Epithelial cell of alveolus of lung (primary cell): Measurements from ENCODE around the gene LTB. TPM values are rescaled to one million over a fixed set of nuclear protein-coding genes. Genes with fewer than 3 reads are reported as not detected.

Source experiments
- total RNA-seq: library from RNA; depleted of rRNA; stranded (reverse); fragments of >200 nt; gene quantifications from 2 replicates; pipeline ENCODE4 v1.2.1, GENCODE V29; 2015

Gene LTB
- 0.91 TPM in 1 of 2 replicates, not detected in the other for total RNA-seq

GRCh38 chr6:31582230-31582643, at the start of gene LTB:
TSS of gene LTB (minus strand) at chr6:31582424. CDS start at chr6:31582417, 7 bp downstream.

DNA sequence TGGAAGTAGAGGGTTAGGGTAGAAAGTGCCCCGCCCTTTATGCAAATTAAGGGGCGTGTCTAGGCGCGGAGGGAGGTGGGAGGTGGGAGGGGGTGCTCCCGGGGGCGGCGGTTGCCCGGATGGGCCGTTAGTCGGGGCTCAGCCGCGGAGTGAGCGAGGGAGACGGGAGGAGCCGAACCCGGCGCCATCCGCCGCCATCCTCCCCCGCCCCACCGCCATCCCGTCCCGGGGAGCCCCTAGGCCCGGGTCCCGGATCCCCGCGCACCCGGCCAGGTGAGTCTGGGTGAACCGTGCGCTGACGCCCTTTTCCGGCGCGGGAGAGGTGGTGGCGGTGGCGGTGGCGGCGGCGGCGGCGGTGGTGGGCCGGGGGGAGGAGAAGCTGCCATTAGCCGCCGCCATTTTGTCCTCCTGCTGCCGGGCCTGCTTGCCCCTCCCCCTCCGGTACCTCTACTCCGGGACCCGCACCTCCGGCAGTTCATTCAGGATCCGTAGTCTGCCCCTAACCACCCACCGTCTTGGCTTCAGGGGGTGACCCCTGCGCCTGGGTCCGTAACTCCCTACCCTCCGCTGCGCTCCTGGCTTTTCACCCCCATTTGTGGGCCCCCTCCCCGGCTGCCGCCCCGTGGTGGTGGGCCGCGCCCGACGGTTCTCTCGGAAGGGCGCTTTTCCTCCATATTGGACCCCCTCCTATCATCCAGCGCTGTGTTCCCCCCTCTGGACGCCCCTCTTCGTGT, 38.5 kb upstream of the LTB start, which contains the start of gene PRRC2A:
TSS of gene PRRC2A (plus strand) at position 130 of the 734 bp plus-strand sequence. CDS start 2,075 bp downstream, outside the sequence.

DNA sequence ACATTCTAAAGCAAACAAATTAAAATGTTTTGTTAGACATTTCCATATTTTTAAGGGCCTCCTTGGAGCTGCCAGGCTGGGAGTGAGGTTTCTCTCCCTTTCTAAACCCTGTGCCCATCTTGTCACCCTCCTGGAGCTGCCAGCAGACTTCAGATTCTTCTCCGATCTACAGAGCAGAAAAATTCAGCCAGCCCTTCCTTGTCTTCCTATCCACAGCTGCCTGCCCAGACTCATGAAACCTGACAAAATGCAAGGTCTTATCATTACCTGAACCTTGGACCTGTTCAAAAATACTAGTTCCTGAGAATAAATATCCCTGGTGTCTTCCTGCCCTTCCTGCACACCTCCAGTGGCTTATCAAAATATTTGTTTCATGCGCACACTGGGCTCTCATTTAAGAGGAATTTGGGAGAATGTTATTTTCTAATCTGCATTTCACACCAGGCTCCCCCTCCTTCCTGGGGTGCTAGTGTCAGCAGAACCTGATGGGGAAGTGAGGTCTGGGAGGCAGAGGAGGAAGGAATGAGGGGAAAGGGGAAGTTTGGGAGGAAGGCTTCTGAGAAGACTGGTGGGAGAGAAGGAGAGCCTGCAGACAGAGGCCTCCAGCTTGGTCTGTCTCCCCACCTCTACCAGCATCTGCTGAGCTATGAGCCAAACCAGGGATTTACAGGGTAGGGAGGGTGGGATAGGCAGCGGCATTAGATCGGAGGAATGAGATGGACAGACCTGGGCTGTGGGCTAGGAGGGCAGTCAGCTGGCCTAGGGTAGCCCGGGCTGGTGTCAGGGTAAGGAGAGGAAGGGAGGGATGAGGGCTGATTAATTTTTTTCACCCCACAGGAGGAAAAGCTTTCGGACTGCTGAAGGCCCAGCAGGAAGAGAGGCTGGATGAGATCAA, 32.7 kb upstream of the LTB start, which contains the start of gene AIF1:
TSS of gene AIF1 (plus strand) at position 551 of the 895 bp plus-strand sequence. CDS start at position 647, 96 bp downstream.

GRCh38 chr6:31586008-31586407, 3.8 kb upstream of the LTB start, which contains the start of gene LST1:
TSS of gene LST1 (plus strand) at chr6:31586277. CDS start at chr6:31587300, 1,023 bp downstream.

DNA sequence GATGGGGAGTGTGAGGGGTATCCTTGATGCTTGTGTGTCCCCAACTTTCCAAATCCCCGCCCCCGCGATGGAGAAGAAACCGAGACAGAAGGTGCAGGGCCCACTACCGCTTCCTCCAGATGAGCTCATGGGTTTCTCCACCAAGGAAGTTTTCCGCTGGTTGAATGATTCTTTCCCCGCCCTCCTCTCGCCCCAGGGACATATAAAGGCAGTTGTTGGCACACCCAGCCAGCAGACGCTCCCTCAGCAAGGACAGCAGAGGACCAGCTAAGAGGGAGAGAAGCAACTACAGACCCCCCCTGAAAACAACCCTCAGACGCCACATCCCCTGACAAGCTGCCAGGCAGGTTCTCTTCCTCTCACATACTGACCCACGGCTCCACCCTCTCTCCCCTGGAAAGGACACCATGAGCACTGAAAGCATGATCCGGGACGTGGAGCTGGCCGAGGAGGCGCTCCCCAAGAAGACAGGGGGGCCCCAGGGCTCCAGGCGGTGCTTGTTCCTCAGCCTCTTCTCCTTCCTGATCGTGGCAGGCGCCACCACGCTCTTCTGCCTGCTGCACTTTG, 6.8 kb downstream of the LTB start, which contains the start of gene TNF:
TSS of gene TNF (plus strand) at position 231 of the 567 bp plus-strand sequence. CDS start at position 408, 177 bp downstream.

DNA sequence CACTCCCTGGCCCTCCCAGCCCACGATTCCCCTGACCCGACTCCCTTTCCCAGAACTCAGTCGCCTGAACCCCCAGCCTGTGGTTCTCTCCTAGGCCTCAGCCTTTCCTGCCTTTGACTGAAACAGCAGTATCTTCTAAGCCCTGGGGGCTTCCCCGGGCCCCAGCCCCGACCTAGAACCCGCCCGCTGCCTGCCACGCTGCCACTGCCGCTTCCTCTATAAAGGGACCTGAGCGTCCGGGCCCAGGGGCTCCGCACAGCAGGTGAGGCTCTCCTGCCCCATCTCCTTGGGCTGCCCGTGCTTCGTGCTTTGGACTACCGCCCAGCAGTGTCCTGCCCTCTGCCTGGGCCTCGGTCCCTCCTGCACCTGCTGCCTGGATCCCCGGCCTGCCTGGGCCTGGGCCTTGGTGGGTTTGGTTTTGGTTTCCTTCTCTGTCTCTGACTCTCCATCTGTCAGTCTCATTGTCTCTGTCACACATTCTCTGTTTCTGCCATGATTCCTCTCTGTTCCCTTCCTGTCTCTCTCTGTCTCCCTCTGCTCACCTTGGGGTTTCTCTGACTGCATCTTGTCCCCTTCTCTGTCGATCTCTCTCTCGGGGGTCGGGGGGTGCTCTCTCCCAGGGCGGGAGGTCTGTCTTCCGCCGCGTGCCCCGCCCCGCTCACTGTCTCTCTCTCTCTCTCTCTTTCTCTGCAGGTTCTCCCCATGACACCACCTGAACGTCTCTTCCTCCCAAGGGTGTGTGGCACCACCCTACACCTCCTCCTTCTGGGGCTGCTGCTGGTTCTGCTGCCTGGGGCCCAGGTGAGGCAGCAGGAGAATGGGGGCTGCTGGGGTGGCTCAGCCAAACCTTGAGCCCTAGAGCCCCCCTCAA, 9.9 kb downstream of the LTB start, which contains the start of gene LTA:
TSS of gene LTA (plus strand) at position 249 of the 871 bp plus-strand sequence. CDS start at position 703, 454 bp downstream.

GRCh38 chr6:31546958-31547726, 35.1 kb downstream of the LTB start, which contains the start of gene NFKBIL1:
TSS of gene NFKBIL1 (plus strand) at chr6:31547608. CDS start at chr6:31547695, 87 bp downstream.

GRCh38 chr6:31546339-31546957, 35.8 kb downstream of the LTB start, which contains the start of gene ATP6V1G2:
TSS of gene ATP6V1G2 (minus strand) at chr6:31546608. CDS start at chr6:31546559, 49 bp downstream.

DNA sequence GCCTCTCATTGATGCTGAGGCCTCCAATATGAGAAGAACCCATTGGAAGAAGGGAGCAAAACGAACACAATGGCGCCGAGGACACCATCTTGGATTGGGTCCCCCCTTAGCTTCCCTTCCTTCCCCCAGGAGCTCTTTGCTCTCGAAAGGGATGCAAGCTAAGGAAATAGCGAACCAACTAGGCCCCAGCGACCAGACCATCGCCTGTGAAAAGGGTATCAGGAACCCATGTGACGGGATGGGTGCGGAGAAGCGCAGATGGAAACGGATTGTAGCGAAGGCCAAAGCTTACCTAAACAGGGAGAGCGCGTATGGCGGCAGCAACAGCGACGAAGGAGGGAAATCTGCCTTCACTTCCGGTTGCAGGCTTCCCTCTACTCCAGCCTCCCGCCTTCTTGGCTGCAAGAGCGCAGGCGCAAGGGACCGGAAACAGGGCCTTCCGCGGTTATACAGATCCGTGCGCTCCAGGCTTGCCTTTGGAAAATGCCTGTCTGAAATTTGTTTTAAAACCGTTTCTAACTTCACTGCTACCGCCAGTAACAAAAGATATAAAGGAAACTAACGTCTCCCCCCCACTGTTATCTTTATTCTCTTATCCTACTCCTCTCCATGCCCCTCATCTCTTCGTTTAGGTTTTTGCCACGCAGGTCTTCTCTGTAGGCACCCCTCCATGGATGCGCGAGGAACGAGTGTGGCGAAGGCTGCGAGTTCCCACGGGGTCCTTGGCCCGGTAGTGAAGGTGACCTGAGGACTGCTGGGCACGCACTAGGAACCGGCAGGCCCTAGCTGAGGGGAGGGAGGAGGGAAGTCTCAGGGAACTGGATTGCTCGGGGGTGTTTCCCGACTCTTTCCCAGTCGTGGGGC, 40.3 kb downstream of the LTB start, which contains the start of gene DDX39B:
TSS of gene DDX39B (minus strand) at position 346 of the 864 bp plus-strand sequence. CDS start 1,471 bp downstream, outside the sequence.

Other genes with a start within 250 kb of the LTB start
- gene HLA-B, start 225.2 kb downstream of the LTB start, total RNA-seq: 289 and 417 TPM in 2 replicates
- 13.7 and 29.2 TPM in 2 replicates for gene MICA, start 178.8 kb downstream of the LTB start, total RNA-seq
- gene MICB, start 84.3 kb downstream of the LTB start, total RNA-seq: 1.8 and 23.1 TPM in 2 replicates
- gene MCCD1, start 53.5 kb downstream of the LTB start, total RNA-seq: not detected in 2 replicates
- 517 and 600 TPM in 2 replicates for gene DDX39B, start 40.4 kb downstream of the LTB start, total RNA-seq
- 4.1 and 5.9 TPM in 2 replicates for gene ATP6V1G2, start 35.8 kb downstream of the LTB start, total RNA-seq
- gene NFKBIL1, start 34.8 kb downstream of the LTB start, total RNA-seq: 17.8 and 24.4 TPM in 2 replicates
- gene LTA, start 10.1 kb downstream of the LTB start, total RNA-seq: not detected in 2 replicates
- not detected in 2 replicates for gene TNF, start 6.9 kb downstream of the LTB start, total RNA-seq
- gene LST1, start 3.9 kb upstream of the LTB start, total RNA-seq: 0.08 TPM in 1 of 2 replicates, not detected in the other
- gene NCR3, start 10.6 kb upstream of the LTB start, total RNA-seq: not detected in 2 replicates
- gene AIF1, start 32.8 kb upstream of the LTB start, total RNA-seq: not detected in 2 replicates
- 80.5 and 92.3 TPM in 2 replicates for gene PRRC2A, start 38.3 kb upstream of the LTB start, total RNA-seq
- 217 and 269 TPM in 2 replicates for gene BAG6, start 70.2 kb upstream of the LTB start, total RNA-seq
- 1.8 and 3.0 TPM in 2 replicates for gene APOM, start 73.5 kb upstream of the LTB start, total RNA-seq
- gene C6orf47, start 78.4 kb upstream of the LTB start, total RNA-seq: 16.0 and 18.2 TPM in 2 replicates
- 20.8 and 34.9 TPM in 2 replicates for gene GPANK1, start 82.6 kb upstream of the LTB start, total RNA-seq
- 297 and 307 TPM in 2 replicates for gene CSNK2B, start 83.7 kb upstream of the LTB start, total RNA-seq
- 0.91 and 2.1 TPM in 2 replicates for gene LY6G5B, start 87.6 kb upstream of the LTB start, total RNA-seq
- gene LY6G5C, start 98.6 kb upstream of the LTB start, total RNA-seq: 0.64 and 1.4 TPM in 2 replicates
- gene ABHD16A, start 120.9 kb upstream of the LTB start, total RNA-seq: 28.1 and 28.7 TPM in 2 replicates
- not detected in 2 replicates for gene LY6G6F, start 124.4 kb upstream of the LTB start, total RNA-seq
- gene LY6G6D, start 132.9 kb upstream of the LTB start, total RNA-seq: not detected in 2 replicates
- gene LY6G6C, start 139.3 kb upstream of the LTB start, total RNA-seq: not detected in 2 replicates
- not detected in 2 replicates for gene MPIG6B, start 140.9 kb upstream of the LTB start, total RNA-seq
- gene DDAH2, start 146.9 kb upstream of the LTB start, total RNA-seq: 41.9 and 42.4 TPM in 2 replicates
- 281 and 648 TPM in 2 replicates for gene CLIC1, start 154.1 kb upstream of the LTB start, total RNA-seq
- gene MSH5, start 157.6 kb upstream of the LTB start, total RNA-seq: 5.0 and 10.5 TPM in 2 replicates
- gene SAPCD1, start 180.2 kb upstream of the LTB start, total RNA-seq: not detected in 2 replicates
- 0.13 TPM in 1 of 2 replicates, not detected in the other for gene VWA7, start 194.9 kb upstream of the LTB start, total RNA-seq
- gene VARS1, start 213.3 kb upstream of the LTB start, total RNA-seq: 44.4 and 93.2 TPM in 2 replicates
- 75.9 and 82.9 TPM in 2 replicates for gene LSM2, start 224.5 kb upstream of the LTB start, total RNA-seq
- gene HSPA1L, start 232.9 kb upstream of the LTB start, total RNA-seq: 0.48 and 0.78 TPM in 2 replicates
- 54.6 and 130 TPM in 2 replicates for gene HSPA1A, start 233.1 kb upstream of the LTB start, total RNA-seq
- 56.9 and 72.9 TPM in 2 replicates for gene HSPA1B, start 245.3 kb upstream of the LTB start, total RNA-seq